Measurements from ENCODE around the gene DENND6A. TPM values are rescaled to one million over a fixed set of nuclear protein-coding genes. Genes with fewer than 3 reads are reported as not detected.

Gene DENND6A
- total and polyA plus RNA-seq, 10 donors = 8.9 to 92.1 (median 33.0) TPM

- Histone ChIP-seq H3K36me3 (peaks cover 0 to 54% (median 5%) of the 10 kb centered on the region in 6 donors), H3K4me3 (no peak overlapping the region), H3K27ac (no peak overlapping the region), H3K9me3 (no peaks in the 10 kb centered on the region), H3K4me1 (peaks cover 4 to 97% (median 49%) of the 10 kb centered on the region in 6 donors), H3K27me3 (replicated peaks in 1 of 7) (no peaks in the 10 kb centered on the region)
- DNase-seq = no peak
- 73 to 94% (median 76%) methylated on average over 1 of the region's 1 CpG for WGBS, 5 donors
- TF ChIP-seq POLR2AphosphoS5 (IDR thresholded peaks at IDR 0.05) = no peak
- TF ChIP-seq CTCF (IDR thresholded peaks at IDR 0.05 in 8 of 11, conservative IDR thresholded peaks at IDR 0.05 in 3 of 11) = no peak
- TF ChIP-seq POLR2A (IDR thresholded peaks at IDR 0.05) = no peak
- intact Hi-C loops (cut with DNase I; ENCODE audit: low total_unique reads) = no loop called here
Measured at GRCh38 chr3:57681691-57682090, 11.2 kb downstream of the DENND6A start.

GRCh38 chr3:57680046-57680445, 12.8 kb downstream of the DENND6A start:
- no peak for DNase-seq
- Histone ChIP-seq H3K27me3 (replicated peaks in 1 of 7) (no peaks in the 10 kb centered on the region), H3K4me1 (peaks cover 0 to 96% (median 42%) of the 10 kb centered on the region in 6 donors), H3K36me3 (peaks cover 0 to 54% (median 5%) of the 10 kb centered on the region in 6 donors), H3K9me3 (no peaks in the 10 kb centered on the region), H3K27ac (no peak overlapping the region), H3K4me3 (no peak overlapping the region)
- intact Hi-C loops (cut with DNase I; ENCODE audit: low total_unique reads) = no loop called here
- 92 to 97% (median 95%) methylated on average over 4 of the region's 4 CpGs for WGBS, 5 donors
- no peak for TF ChIP-seq POLR2AphosphoS5 (IDR thresholded peaks at IDR 0.05)
- TF ChIP-seq POLR2A (IDR thresholded peaks at IDR 0.05) = no peak

GRCh38 chr3:57675530-57675929, 17.3 kb downstream of the DENND6A start:
- Histone ChIP-seq H3K27me3 (replicated peaks in 1 of 7) (no peaks in the 10 kb centered on the region), H3K36me3 (peaks cover 0 to 35% (median 5%) of the 10 kb centered on the region in 6 donors), H3K4me1 (peaks cover 0 to 96% (median 39%) of the 10 kb centered on the region in 6 donors), H3K4me3 (no peak overlapping the region), H3K27ac (peak overlapping the region in 3 of 8 donors; percentile 2 to 55 (median 28)), H3K9me3 (no peaks in the 10 kb centered on the region)
- DNase-seq = no peak
- TF ChIP-seq POLR2AphosphoS5 (IDR thresholded peaks at IDR 0.05) (no peak), CTCF (IDR thresholded peaks at IDR 0.05 in 8 of 11, conservative IDR thresholded peaks at IDR 0.05 in 3 of 11) (no peak), POLR2A (IDR thresholded peaks at IDR 0.05) (no peak)
- intact Hi-C loops (cut with DNase I; ENCODE audit: low total_unique reads) = no loop called here

- Histone ChIP-seq H3K9me3 (no peaks in the 10 kb centered on the region), H3K4me1 (peaks cover 0 to 76% (median 30%) of the 10 kb centered on the region in 6 donors), H3K36me3 (peaks cover 0 to 34% (median 5%) of the 10 kb centered on the region in 6 donors), H3K27me3 (replicated peaks in 1 of 7) (no peaks in the 10 kb centered on the region), H3K4me3 (no peak overlapping the region), H3K27ac (peak overlapping the region in 5 of 8 donors; percentile 2 to 81 (median 32))
- 60 to 83% (median 79%) methylated on average over 4 of the region's 4 CpGs for WGBS, 5 donors
- no peak for TF ChIP-seq CTCF (IDR thresholded peaks at IDR 0.05 in 8 of 11, conservative IDR thresholded peaks at IDR 0.05 in 3 of 11)
- no peak for TF ChIP-seq POLR2AphosphoS5 (IDR thresholded peaks at IDR 0.05)
- no peak for TF ChIP-seq POLR2A (IDR thresholded peaks at IDR 0.05)
- DNase-seq = no peak
- intact Hi-C loops (cut with DNase I; ENCODE audit: low total_unique reads) = no loop called here
Measured at GRCh38 chr3:57673156-57673555, 19.7 kb downstream of the DENND6A start.

GRCh38 chr3:57670543-57670942, 22.3 kb downstream of the DENND6A start:
- intact Hi-C loops (cut with DNase I; ENCODE audit: low total_unique reads) = no loop called here
- no peak for DNase-seq

More at GRCh38 chr3:57670543-57670942, 22.3 kb downstream of the DENND6A start:
- Histone ChIP-seq H3K36me3 (peaks cover 0 to 57% (median 10%) of the 10 kb centered on the region in 6 donors), H3K4me3 (no peak overlapping the region), H3K27me3 (replicated peaks in 1 of 7) (no peaks in the 10 kb centered on the region), H3K9me3 (no peaks in the 10 kb centered on the region), H3K27ac (peak overlapping the region in 4 of 8 donors; percentile 76 to 81 (median 76)), H3K4me1 (peaks cover 0 to 55% (median 28%) of the 10 kb centered on the region in 6 donors)
- TF ChIP-seq CTCF (IDR thresholded peaks at IDR 0.05 in 8 of 11, conservative IDR thresholded peaks at IDR 0.05 in 3 of 11) (no peak), POLR2AphosphoS5 (IDR thresholded peaks at IDR 0.05) (no peak), POLR2A (IDR thresholded peaks at IDR 0.05) (no peak)
